ENCODE measurements around the gene AK6. TPM values are rescaled to one million over a fixed set of nuclear protein-coding genes. Genes with fewer than 3 reads are reported as not detected.

Gene AK6
- total and polyA plus RNA-seq, 9 donors: 21.2 to 40.2 (median 29.8) TPM

- H3K9me3 ChIP-seq: no peaks in the 10 kb centered on the region
- no peaks in the 10 kb centered on the region for H3K4me1 ChIP-seq (ENCODE audit: insufficient read depth)
- intact Hi-C loops (cut with DNase I): no loop called here
- H3K36me3 ChIP-seq: no peaks in the 10 kb centered on the region
- no peak overlapping the region for H3K27ac ChIP-seq
- DNase-seq: no peak
- 70 to 78% (median 73%) methylated on average over 3 of the region's 3 CpGs for WGBS, 3 donors
- H3K4me3 ChIP-seq: no peak overlapping the region
- H3K27me3 ChIP-seq: no peaks in the 10 kb centered on the region
- TF ChIP-seq CTCF (IDR thresholded peaks at IDR 0.05): no peak
- TF ChIP-seq EP300 (IDR thresholded peaks at IDR 0.05): no peak
- no peak for TF ChIP-seq POLR2A (IDR thresholded peaks at IDR 0.05)
Measured at GRCh38 chr5:69308046-69308553, 61.2 kb downstream of the AK6 start.

- Histone ChIP-seq H3K27me3 (no peaks in the 10 kb centered on the region), H3K4me1 (ENCODE audit: insufficient read depth) (no peaks in the 10 kb centered on the region), H3K36me3 (no peaks in the 10 kb centered on the region), H3K4me3 (no peak overlapping the region), H3K27ac (no peak overlapping the region), H3K9me3 (no peaks in the 10 kb centered on the region)
- intact Hi-C loops (cut with DNase I): no loop called here
- TF ChIP-seq CTCF (IDR thresholded peaks at IDR 0.05) (no peak), EP300 (IDR thresholded peaks at IDR 0.05) (no peak)
- 86 to 92% (median 91%) methylated on average over 8 of the region's 8 CpGs for WGBS, 3 donors
- DNase-seq: no peak
Measured at GRCh38 chr5:69305512-69305911, 63.8 kb downstream of the AK6 start.

Other genes starting within 250 kb of the AK6 start
- 1 to 10 TPM; 3.5 to 9.2 (median 6.2) TPM for gene CCNB1, start 202.4 kb downstream of the AK6 start, total RNA-seq
- gene CCNB1, start 202.4 kb downstream of the AK6 start, polyA plus RNA-seq: 10 to 100 TPM in 1 of 2 donors, 1 to 10 TPM in 1; 6.7 to 13.9 TPM
- gene CENPH, start 179.9 kb downstream of the AK6 start, total RNA-seq: 1 to 10 TPM; 2.3 to 6.4 (median 4.2) TPM
- gene CENPH, start 179.9 kb downstream of the AK6 start, polyA plus RNA-seq: 1 to 10 TPM; 4.3 to 9.6 TPM
- gene CDK7, start 134.6 kb downstream of the AK6 start, total RNA-seq: 10 to 100 TPM in 6 of 7 donors, 1 to 10 TPM in 1; 8.3 to 19.6 (median 14.4) TPM
- gene CDK7, start 134.6 kb downstream of the AK6 start, polyA plus RNA-seq: 10 to 100 TPM; 17.2 to 20.1 TPM
- 1 to 10 TPM; 5.7 to 7.8 (median 6.7) TPM for gene CCDC125, start 36.7 kb downstream of the AK6 start, total RNA-seq
- 1 to 10 TPM; 2.2 to 6.9 TPM for gene CCDC125, start 36.7 kb downstream of the AK6 start, polyA plus RNA-seq
- gene TAF9, start within 50 bp of the AK6 start, total RNA-seq: 10 to 100 TPM; 19.7 to 48.2 (median 34.9) TPM
- 10 to 100 TPM; 46.2 to 47.2 TPM for gene TAF9, start within 50 bp of the AK6 start, polyA plus RNA-seq
- gene RAD17, start 298 bp upstream of the AK6 start, total RNA-seq: 10 to 100 TPM; 11.9 to 21.7 (median 20.6) TPM
- 10 to 100 TPM; 11.8 to 16.9 TPM for gene RAD17, start 298 bp upstream of the AK6 start, polyA plus RNA-seq
- gene MARVELD2, start 45.6 kb upstream of the AK6 start, total RNA-seq: 1 to 10 TPM in 4 of 7 donors, under 1 TPM in 3; 0.25 to 9.2 (median 1.9) TPM
- gene MARVELD2, start 45.6 kb upstream of the AK6 start, polyA plus RNA-seq: 1 to 10 TPM in 1 of 2 donors, under 1 TPM in 1; 0.30 to 1.7 TPM
- gene OCLN, start 123.3 kb upstream of the AK6 start, total RNA-seq: 10 to 100 TPM in 1 of 7 donors, 1 to 10 TPM in 5, under 1 TPM in 1; 0.99 to 23.9 (median 3.9) TPM
- 1 to 10 TPM in 1 of 2 donors, under 1 TPM in 1; 0.70 to 2.9 TPM for gene OCLN, start 123.3 kb upstream of the AK6 start, polyA plus RNA-seq
- 10 to 100 TPM; 13.7 to 40.1 (median 24.5) TPM for gene GTF2H2C, start 190.7 kb upstream of the AK6 start, total RNA-seq
- 10 to 100 TPM; 14.1 to 25.4 TPM for gene GTF2H2C, start 190.7 kb upstream of the AK6 start, polyA plus RNA-seq